K562 (cell line): Measurements from ENCODE around the gene ZSCAN12. TPM values are rescaled to one million over a fixed set of nuclear protein-coding genes. Genes with fewer than 3 reads are reported as not detected.

Source experiments
- ARID4B ChIP-seq: sonication (generic); formaldehyde crosslinking; IDR thresholded peaks from 2 replicates; pipeline ENCODE4 v1.8.0; 2022; ENCODE audit warnings: mild to moderate bottlenecking, missing genetic modification reagents
- HMGXB4 ChIP-seq: sonication (generic); formaldehyde crosslinking; IDR thresholded peaks from 2 replicates; pipeline ENCODE4 v1.8.1; 2023; ENCODE audit warnings: mild to moderate bottlenecking, missing genetic modification reagents
- MBD2 ChIP-seq: sonication (generic); IDR thresholded peaks from 2 replicates; pipeline ENCODE4 v1.6.1; 2016; ENCODE audit warnings: low read depth, borderline replicate concordance
- MIER1 ChIP-seq: fragments of 450-650 bp; IDR thresholded peaks from 2 replicates; pipeline ENCODE4 v1.6.1; 2016; ENCODE audit warnings: antibody characterized with exemption, mild to moderate bottlenecking, low read depth
- POU5F1 ChIP-seq: fragments of 150-350 bp; IDR thresholded peaks from 2 replicates; pipeline ENCODE4 v1.6.1; 2014; ENCODE audit warnings: borderline replicate concordance, low read length, low read depth, mild to moderate bottlenecking; ENCODE audit not compliant: partially characterized antibody
- SIN3B ChIP-seq: fragments of 450-650 bp; IDR thresholded peaks from 2 replicates; pipeline ENCODE4 v1.6.1; 2017; ENCODE audit warnings: low read depth, mild to moderate bottlenecking, moderate library complexity
- SRF ChIP-seq, 2 experiments: fragments of 250-450, 450-650 bp in 1 of 2; sonication (Bioruptor Pico) in 1 of 2; sonication (generic) in 1 of 2; formaldehyde crosslinking; IDR thresholded peaks; 2 replicates each; pipeline versions ENCODE4 v1.5.0 to v1.5.1; 2020 to 2022; ENCODE audit warnings: mild to moderate bottlenecking in 1 of 2, missing genetic modification reagents in 1 of 2
- TFE3 ChIP-seq: fragments of 450-650 bp; formaldehyde crosslinking; IDR thresholded peaks from 2 replicates; pipeline ENCODE4 v1.4.0; 2020; ENCODE audit warnings: mild to moderate bottlenecking, mixed read lengths
- THRA ChIP-seq: fragments of 450-650 bp; IDR thresholded peaks from 2 replicates; pipeline ENCODE4 v1.6.1; 2017; ENCODE audit warnings: mild to moderate bottlenecking, moderate library complexity
- YY1 ChIP-seq, 3 experiments: IDR thresholded peaks; 2 replicates each; pipeline ENCODE4 v1.6.1; 2011; ENCODE audit warnings: low read length in 2 of 3, mild to moderate bottlenecking in 2 of 3, moderate library complexity in 2 of 3, borderline replicate concordance in 1 of 3, control low read depth in 1 of 3, low read depth in 1 of 3; ENCODE audit not compliant: insufficient read depth in 3 of 3, insufficient replicate concordance in 2 of 3, control insufficient read depth in 1 of 3, insufficient read length in 1 of 3; ENCODE audit errors: extremely low read depth in 1 of 3
- ZBTB43 ChIP-seq: sonication (generic); formaldehyde crosslinking; IDR thresholded peaks from 2 replicates; pipeline ENCODE4 v1.8.0; 2023; ENCODE audit warnings: mild to moderate bottlenecking, missing genetic modification reagents
- ZKSCAN8 ChIP-seq: fragments of 200-800 bp; sonication (Bioruptor generic); IDR thresholded peaks from 2 replicates; pipeline ENCODE4 v1.6.1; 2016; ENCODE audit warnings: missing genetic modification characterization, missing compliant biosample characterization
- ZNF124 ChIP-seq: sonication (generic); formaldehyde crosslinking; IDR thresholded peaks from 2 replicates; pipeline ENCODE4 v1.8.1; 2022; ENCODE audit warnings: missing genetic modification reagents
- ZNF140 ChIP-seq: fragments of 250-450 bp; sonication (Bioruptor Pico); IDR thresholded peaks from 2 replicates; pipeline ENCODE4 v1.8.0; 2021; ENCODE audit warnings: moderate library complexity, mild to moderate bottlenecking, inconsistent platforms
- ZNF444 ChIP-seq: fragments of 250-450 bp; sonication (Bioruptor Pico); IDR thresholded peaks from 2 replicates; pipeline ENCODE4 v1.4.0; 2020; ENCODE audit warnings: mild to moderate bottlenecking, moderate library complexity
- polyA plus RNA-seq, 8 experiments: library from polyadenylated mRNA; depleted of rRNA in 4 of 8; stranded (reverse) in 5 of 8; unstranded in 3 of 8; fragments of >200 nt; fragmentation: Nextera tagmentation in 2 of 8; fragmentation: Illumina TruSeq in 1 of 8; extraction: Ambion mirVana in 2 of 8; extraction: Trizol in 1 of 8; gene quantifications; 2 replicates each; pipeline versions ENCODE4 v1.2.1 to v1.2.3, GENCODE V29; 2011 to 2014; ENCODE audit warnings: inconsistent platforms in 1 of 8, missing spikeins in 1 of 8
- total RNA-seq, 7 experiments: library from RNA; depleted of rRNA in 6 of 7; stranded (reverse); fragments of >200 nt in 6 of 7; fragmentation: Illumina TruSeq in 2 of 7; extraction: Trizol in 2 of 7; gene quantifications; 2 replicates each; pipeline versions ENCODE4 v1.2.1 to v1.2.3, GENCODE V29; 2011 to 2021; ENCODE audit warnings: low replicate concordance in 1 of 7

The ZSCAN12 gene
- total and polyA plus RNA-seq, 9 of the 15 experiments (the other 6 are each of a cell fraction or from before 2014, with no cell fraction given) = 2.5 to 19.6 (median 12.5) TPM

GRCh38 chr6:28343898-28344677, 55.5 kb downstream of the ZSCAN12 start (continued):
- TF ChIP-seq ARID4B (CRISPR knock-in tag) (no peak), ZKSCAN8 (CRISPR knock-in tag) (no peak), MIER1 (no peak), ZNF140 (CRISPR knock-in tag) (no peak), ZNF444 (no peak), SIN3B (no peak), ZNF124 (no peak), THRA (no peak), MBD2 (0 out of 2 replicates have a peak, but pooled peaks have one; percentile 42), SRF (CRISPR knock-in tag; IDR thresholded peaks at IDR 0.05) (no peak), ZBTB43 (CRISPR knock-in tag) (no peak), TFE3 (no peak), YY1 (IDR thresholded peaks at IDR 0.05; ENCODE audit: borderline replicate concordance in 1 of 3, control insufficient read depth in 1 of 3, extremely low read depth in 1 of 3, insufficient read depth in 3 of 3, insufficient read length in 1 of 3, insufficient replicate concordance in 2 of 3, low read depth in 1 of 3, low read length in 2 of 3) (no peak), POU5F1 (no peak), HMGXB4 (CRISPR knock-in tag) (no peak)
